Right renal pelvis (tissue), 4 donors: ENCODE measurements around the gene EGF. TPM values are rescaled to one million over a fixed set of nuclear protein-coding genes. Genes with fewer than 3 reads are reported as not detected.
"Not testable (repeated sequence)": the region's sequence is repeated elsewhere in the genome, so short reads cannot be mapped to it uniquely, and the experiment has no call there.

Experiments
- DNase-seq, 4 donors: peaks; one replicate each; pipeline ENCODE4 v3.0.0-alpha.2; 2013; ENCODE audit warnings: low read depth in 4 of 4, low spot score in 3 of 4, missing footprints in 1 of 4
- polyA plus RNA-seq, 4 donors: library from polyadenylated mRNA; unstranded; fragments of 120-200 nt; gene quantifications; one replicate each; pipeline ENCODE4 v1.2.1, GENCODE V29; 2013; ENCODE audit not compliant: insufficient read length in 4 of 4

The EGF gene
- polyA plus RNA-seq, 4 donors: 2.9 to 5.2 (median 3.7) TPM

- DNase-seq: no peak
Measured at GRCh38 chr4:109913596-109914241, 1.0 kb downstream of the EGF start.

- no peak for DNase-seq
Measured at GRCh38 chr4:109914322-109914721, 1.6 kb downstream of the EGF start.

- DNase-seq: no peak
Measured at GRCh38 chr4:109915385-109916026, 2.8 kb downstream of the EGF start.

GRCh38 chr4:109916027-109916409, 3.3 kb downstream of the EGF start:
- no peak for DNase-seq

GRCh38 chr4:109921384-109921808, 8.7 kb downstream of the EGF start:
- DNase-seq: no peak

GRCh38 chr4:109925396-109925795, 12.7 kb downstream of the EGF start:
- no peak for DNase-seq

- DNase-seq: no peak
Measured at GRCh38 chr4:109928327-109929045, 15.8 kb downstream of the EGF start.

GRCh38 chr4:109930464-109930863, 17.8 kb downstream of the EGF start:
- DNase-seq: no peak

GRCh38 chr4:109930872-109931271, 18.2 kb downstream of the EGF start:
- DNase-seq: no peak

- no peak for DNase-seq
Measured at GRCh38 chr4:109931318-109931717, 18.6 kb downstream of the EGF start.

- DNase-seq: not testable (repeated sequence)
Measured at GRCh38 chr4:109937352-109937751, 24.7 kb downstream of the EGF start.

- DNase-seq: no peak
Measured at GRCh38 chr4:109939190-109939589, 26.5 kb downstream of the EGF start.

GRCh38 chr4:109942292-109942926, 29.7 kb downstream of the EGF start:
- DNase-seq: no peak

GRCh38 chr4:109943745-109944144, 31.1 kb downstream of the EGF start:
- no peak for DNase-seq

- DNase-seq: no peak
Measured at GRCh38 chr4:109944591-109944990, 31.9 kb downstream of the EGF start.

GRCh38 chr4:109945056-109945455, 32.4 kb downstream of the EGF start:
- DNase-seq: no peak

GRCh38 chr4:109946120-109946519, 33.4 kb downstream of the EGF start:
- no peak for DNase-seq

GRCh38 chr4:109947457-109947856, 34.8 kb downstream of the EGF start:
- no peak for DNase-seq

GRCh38 chr4:109947918-109948317, 35.2 kb downstream of the EGF start:
- DNase-seq: no peak

- not testable (repeated sequence) for DNase-seq
Measured at GRCh38 chr4:109949099-109949718, 36.5 kb downstream of the EGF start.

GRCh38 chr4:109952612-109953011, 39.9 kb downstream of the EGF start:
- DNase-seq: no peak
